DOHH2 (cell line): ENCODE results near the gene PLAAT2.

Experiments used
- H3F3A ChIP-seq: fragments of 200-600 bp; sonication (generic), shearing (Covaris generic); 2 replicates; pipeline ENCODE4 v1.6.0; 2016; ENCODE audit warnings: antibody characterized with exemption, mild to moderate bottlenecking; ENCODE audit not compliant: control insufficient read depth, insufficient read depth
- H3K27ac ChIP-seq: fragments of 200-600 bp; sonication (generic); 2 replicates; pipeline ENCODE4 v1.5.1; 2014; ENCODE audit warnings: low read depth, mild to moderate bottlenecking, low read length, moderate library complexity
- H3K27me3 ChIP-seq: fragments of 200-600 bp; sonication (generic); 2 replicates; pipeline ENCODE4 v1.6.1; 2014; ENCODE audit warnings: mild to moderate bottlenecking, low read length, mixed read lengths; ENCODE audit not compliant: control insufficient read depth
- H3K36me3 ChIP-seq: fragments of 200-600 bp; sonication (generic); 2 replicates; pipeline ENCODE4 v1.6.1; 2014; ENCODE audit warnings: mild to moderate bottlenecking, low read length, moderate library complexity, mixed read lengths; ENCODE audit not compliant: control insufficient read depth
- H3K4me1 ChIP-seq: fragments of 200-600 bp; sonication (generic); 2 replicates; pipeline ENCODE4 v1.6.1; 2014; ENCODE audit warnings: mild to moderate bottlenecking, low read length, mixed read lengths; ENCODE audit not compliant: control insufficient read depth
- H3K4me2 ChIP-seq: fragments of 200-600 bp; sonication (generic); 2 replicates; pipeline ENCODE4 v1.6.0; 2014; ENCODE audit warnings: mild to moderate bottlenecking, low read length, moderate library complexity
- H3K4me3 ChIP-seq: fragments of 200-600 bp; sonication (generic); 2 replicates; pipeline ENCODE4 v1.5.1; 2014; ENCODE audit warnings: mild to moderate bottlenecking, low read length, mixed read lengths
- H3K79me2 ChIP-seq: fragments of 200-600 bp; sonication (generic); 2 replicates; pipeline ENCODE4 v1.6.1; 2014; ENCODE audit warnings: mild to moderate bottlenecking, low read length, mixed read lengths; ENCODE audit not compliant: control insufficient read depth
- H3K9me2 ChIP-seq: fragments of 200-600 bp; sonication (generic); replicated peaks from 2 replicates; pipeline ENCODE4 v1.6.1; 2014; ENCODE audit warnings: mild to moderate bottlenecking, low read length, mixed read lengths; ENCODE audit not compliant: control insufficient read depth
- H3K9me3 ChIP-seq: fragments of 200-600 bp; sonication (generic); 2 replicates; pipeline ENCODE4 v1.6.1; 2014; ENCODE audit warnings: antibody characterized with exemption, low read length, mixed read lengths; ENCODE audit not compliant: control insufficient read depth, insufficient read depth
- H4K20me1 ChIP-seq: fragments of 200-600 bp; sonication (generic); 2 replicates; pipeline ENCODE4 v1.6.0; 2014; ENCODE audit warnings: low read depth, mild to moderate bottlenecking, antibody characterized with exemption, low read length, moderate library complexity; ENCODE audit not compliant: control insufficient read depth, insufficient read depth
- EZH2phosphoT487 ChIP-seq: fragments of 200-600 bp; sonication (generic); IDR thresholded peaks from 2 replicates; pipeline ENCODE4 v1.6.1; 2017; ENCODE audit warnings: borderline replicate concordance, mild to moderate bottlenecking, antibody characterized with exemption, low read length, moderate library complexity, mixed read lengths
- TF ChIP-seq, protein P1 (sequence below): fragments of 200-600 bp; sonication (generic); IDR thresholded peaks from one replicate; pipeline ENCODE4 v1.5.1; 2014; ENCODE audit warnings: antibody characterized with exemption, mild to moderate bottlenecking, low read depth, low read length; ENCODE audit not compliant: poor library complexity, severe bottlenecking

Gene PLAAT2

DNA sequence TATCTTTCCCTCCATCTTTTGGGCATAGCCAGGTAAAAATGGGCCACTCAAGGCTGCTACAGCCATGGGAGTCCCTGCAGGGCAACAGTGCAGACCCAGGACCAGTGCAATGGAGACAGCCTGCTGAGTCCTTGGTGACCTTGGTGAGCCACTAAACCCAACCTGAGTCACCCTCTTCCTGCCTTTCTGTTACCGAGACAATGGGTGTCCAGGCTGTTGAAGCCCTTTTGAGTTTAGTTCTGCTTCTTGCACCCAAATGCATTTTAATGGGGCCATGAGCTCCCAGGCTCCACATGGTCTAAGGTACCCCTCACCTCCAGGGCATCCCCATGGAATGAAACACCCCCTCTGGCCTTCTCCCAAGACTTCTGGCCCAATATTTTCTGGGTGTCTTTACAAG is 27.4 kb downstream of the PLAAT2 start:
- H3K4me3 ChIP-seq = no peak overlapping the region
- no peaks in the 10 kb centered on the region for H3K9me2 ChIP-seq
- no peak overlapping the region for H3K27ac ChIP-seq
- no peak overlapping the region for H3K4me2 ChIP-seq
- peaks cover 21% of the 10 kb centered on the region for H3K4me1 ChIP-seq
- no peaks in the 10 kb centered on the region for H3K79me2 ChIP-seq
- H3K9me3 ChIP-seq = no peaks in the 10 kb centered on the region
- no peaks in the 10 kb centered on the region for H4K20me1 ChIP-seq
- H3K27me3 ChIP-seq = 0 out of 2 replicates have a peak, but pooled peaks cover 7% of the 10 kb centered on the region
- no peaks in the 10 kb centered on the region for H3K36me3 ChIP-seq
- H3F3A ChIP-seq = no peaks in the 10 kb centered on the region
- no peak for TF ChIP-seq EZH2phosphoT487
- TF ChIP-seq, protein P1, sequence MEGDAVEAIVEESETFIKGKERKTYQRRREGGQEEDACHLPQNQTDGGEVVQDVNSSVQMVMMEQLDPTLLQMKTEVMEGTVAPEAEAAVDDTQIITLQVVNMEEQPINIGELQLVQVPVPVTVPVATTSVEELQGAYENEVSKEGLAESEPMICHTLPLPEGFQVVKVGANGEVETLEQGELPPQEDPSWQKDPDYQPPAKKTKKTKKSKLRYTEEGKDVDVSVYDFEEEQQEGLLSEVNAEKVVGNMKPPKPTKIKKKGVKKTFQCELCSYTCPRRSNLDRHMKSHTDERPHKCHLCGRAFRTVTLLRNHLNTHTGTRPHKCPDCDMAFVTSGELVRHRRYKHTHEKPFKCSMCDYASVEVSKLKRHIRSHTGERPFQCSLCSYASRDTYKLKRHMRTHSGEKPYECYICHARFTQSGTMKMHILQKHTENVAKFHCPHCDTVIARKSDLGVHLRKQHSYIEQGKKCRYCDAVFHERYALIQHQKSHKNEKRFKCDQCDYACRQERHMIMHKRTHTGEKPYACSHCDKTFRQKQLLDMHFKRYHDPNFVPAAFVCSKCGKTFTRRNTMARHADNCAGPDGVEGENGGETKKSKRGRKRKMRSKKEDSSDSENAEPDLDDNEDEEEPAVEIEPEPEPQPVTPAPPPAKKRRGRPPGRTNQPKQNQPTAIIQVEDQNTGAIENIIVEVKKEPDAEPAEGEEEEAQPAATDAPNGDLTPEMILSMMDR = no peak

DNA sequence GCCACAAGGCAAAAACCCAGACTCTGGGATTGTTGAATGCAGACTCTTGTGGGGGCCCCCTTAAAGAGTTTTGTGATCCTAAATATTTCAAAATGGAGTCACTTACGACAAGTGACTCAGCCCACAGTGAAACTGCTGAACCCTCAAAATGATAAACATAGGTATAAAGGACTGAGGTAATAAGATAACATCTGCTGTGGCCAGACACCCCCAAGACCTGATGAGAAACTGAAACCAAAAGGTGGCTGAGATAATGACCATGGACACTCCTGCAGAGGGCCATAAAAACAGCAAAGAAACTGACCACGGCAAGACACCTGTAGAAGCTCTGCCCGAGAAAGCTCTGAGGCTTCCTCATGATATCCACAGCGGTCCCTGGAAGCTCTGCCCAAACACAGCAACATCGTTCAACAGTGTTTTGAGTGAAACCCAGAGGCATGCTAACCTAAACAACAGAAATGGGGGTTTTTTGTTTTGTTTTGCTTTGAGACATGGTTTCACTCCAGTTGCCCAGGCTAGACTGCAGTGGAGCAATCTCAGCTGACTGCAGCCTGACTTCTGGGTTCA is 28.2 kb downstream of the PLAAT2 start:
- no peak for TF ChIP-seq EZH2phosphoT487
- TF ChIP-seq, protein P1 = no peak
- Histone ChIP-seq H3K79me2 (no peaks in the 10 kb centered on the region), H3K4me3 (no peak overlapping the region), H3K27ac (no peak overlapping the region), H3K27me3 (0 out of 2 replicates have a peak, but pooled peaks cover 7% of the 10 kb centered on the region), H3K4me2 (no peak overlapping the region), H3K4me1 (peaks cover 21% of the 10 kb centered on the region), H4K20me1 (no peaks in the 10 kb centered on the region), H3K36me3 (no peaks in the 10 kb centered on the region), H3K9me2 (no peaks in the 10 kb centered on the region), H3F3A (no peaks in the 10 kb centered on the region), H3K9me3 (no peaks in the 10 kb centered on the region)

DNA sequence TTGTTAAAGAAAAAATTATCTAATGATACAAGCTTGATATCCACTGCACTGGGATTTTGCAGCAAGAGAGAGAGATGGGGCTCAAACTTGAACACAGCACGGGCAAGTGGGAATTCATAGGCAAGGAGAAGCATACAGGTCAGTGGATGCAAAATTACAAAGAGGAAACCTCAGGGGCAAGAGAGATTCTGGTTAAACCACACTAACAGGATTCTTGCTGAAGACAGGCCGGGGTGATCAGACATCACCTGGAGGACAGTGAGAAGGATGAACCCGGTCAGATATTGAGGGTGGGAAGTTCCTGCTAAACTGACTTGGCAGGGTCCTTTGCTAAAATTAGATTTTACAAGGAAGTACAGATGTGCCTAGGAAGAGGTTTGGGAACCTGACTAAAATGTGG is 29.1 kb downstream of the PLAAT2 start:
- Histone ChIP-seq H3K79me2 (no peaks in the 10 kb centered on the region), H3K27me3 (0 out of 2 replicates have a peak, but pooled peaks cover 7% of the 10 kb centered on the region), H3K4me1 (peaks cover 21% of the 10 kb centered on the region), H3K27ac (no peak overlapping the region), H3K9me3 (no peaks in the 10 kb centered on the region), H3K9me2 (no peaks in the 10 kb centered on the region), H3F3A (no peaks in the 10 kb centered on the region), H4K20me1 (no peaks in the 10 kb centered on the region), H3K36me3 (no peaks in the 10 kb centered on the region), H3K4me2 (no peak overlapping the region), H3K4me3 (no peak overlapping the region)
- TF ChIP-seq EZH2phosphoT487 = no peak
- TF ChIP-seq, protein P1 = no peak
